ENCODE data around the gene MID1IP1.

MID1IP1 gene

GRCh38 chrX:38804682-38805431 lies 3.6 kb downstream of the MID1IP1 start:
- TF ChIP-seq CTCF (IDR thresholded peaks at IDR 0.05; ENCODE audit: control insufficient read depth, extremely low read depth, insufficient read depth) = no peak
- DNase-seq (ENCODE audit: low read depth) = no peak
- peak overlapping the region; percentile 71 for H3K4me3 ChIP-seq (ENCODE audit: low read depth, low read length)

GRCh38 chrX:38805432-38806389 lies 4.5 kb downstream of the MID1IP1 start:
- peak overlapping the region; percentile 71 for H3K4me3 ChIP-seq (ENCODE audit: low read depth, low read length)
- no peak for TF ChIP-seq CTCF (IDR thresholded peaks at IDR 0.05; ENCODE audit: control insufficient read depth, extremely low read depth, insufficient read depth)
- DNase-seq (ENCODE audit: low read depth) = no peak

GRCh38 chrX:38806875-38807621 lies 5.8 kb downstream of the MID1IP1 start:
- DNase-seq (ENCODE audit: low read depth) = no peak
- no peak overlapping the region for H3K4me3 ChIP-seq (ENCODE audit: low read depth, low read length)
- TF ChIP-seq CTCF (IDR thresholded peaks at IDR 0.05; ENCODE audit: control insufficient read depth, extremely low read depth, insufficient read depth) = no peak

- DNase-seq (ENCODE audit: low read depth) = no peak
- no peak for TF ChIP-seq CTCF (IDR thresholded peaks at IDR 0.05; ENCODE audit: control insufficient read depth, extremely low read depth, insufficient read depth)
- H3K4me3 ChIP-seq (ENCODE audit: low read depth, low read length) = no peak overlapping the region
These were observed 6.6 kb downstream of the MID1IP1 start for GRCh38 chrX:38807873-38808272.

GRCh38 chrX:38811515-38812243 lies 10.4 kb downstream of the MID1IP1 start:
- H3K4me3 ChIP-seq (ENCODE audit: low read depth, low read length) = no peak overlapping the region
- no peak for DNase-seq (ENCODE audit: low read depth)
- no peak for TF ChIP-seq CTCF (IDR thresholded peaks at IDR 0.05; ENCODE audit: control insufficient read depth, extremely low read depth, insufficient read depth)

- DNase-seq (ENCODE audit: low read depth) = no peak
- H3K4me3 ChIP-seq (ENCODE audit: low read depth, low read length) = no peak overlapping the region
- TF ChIP-seq CTCF (IDR thresholded peaks at IDR 0.05; ENCODE audit: control insufficient read depth, extremely low read depth, insufficient read depth) = no peak
These were observed 14.9 kb downstream of the MID1IP1 start for GRCh38 chrX:38816155-38816554.
